CD4-positive, alpha-beta T cell treated with Interleukin-1 beta for 1 hour (primary cell): ENCODE data around the gene KMT2B.

Source experiments
- DNase-seq, 2 donors: peaks; one replicate each; pipeline ENCODE4 v3.0.0-alpha.2; 2020 to 2022

KMT2B gene

GRCh38 chr19:35742121-35742724 is 24.4 kb downstream of the KMT2B start, which contains the start of gene IGFLR1:
TSS of gene IGFLR1 (minus strand) at chr19:35742452. CDS start at chr19:35741180, 1,272 bp downstream.
- peak; percentile 78 to 79 for DNase-seq

GRCh38 chr19:35743640-35744429 is 26.0 kb downstream of the KMT2B start:
- DNase-seq = no peak

- peak; percentile 95 to 96 for DNase-seq
These were observed 26.9 kb downstream of the KMT2B start for GRCh38 chr19:35744430-35745327.

- peak; percentile 99 to 100 for DNase-seq
These were observed 27.7 kb downstream of the KMT2B start, which contains the start of the genes PSENEN and U2AF1L4 for GRCh38 chr19:35745328-35746086. TSS of gene PSENEN (plus strand) at chr19:35745651. CDS start at chr19:35745931, 280 bp downstream. TSS of gene U2AF1L4 (minus strand) at chr19:35745418. CDS start at chr19:35745391, 27 bp downstream.

GRCh38 chr19:35746087-35746462 is 28.3 kb downstream of the KMT2B start:
- DNase-seq = no peak

- DNase-seq = no peak
These were observed 28.7 kb downstream of the KMT2B start for GRCh38 chr19:35746531-35746930.

GRCh38 chr19:35748106-35749020 is 30.6 kb downstream of the KMT2B start, which contains the start of gene LIN37:
TSS of gene LIN37 (plus strand) at chr19:35748576. CDS start at chr19:35748725, 149 bp downstream.
- peak; percentile 99 for DNase-seq

- no peak for DNase-seq
These were observed 32.4 kb downstream of the KMT2B start for GRCh38 chr19:35750167-35750566.

GRCh38 chr19:35751839-35752745 is 34.3 kb downstream of the KMT2B start:
- DNase-seq = no peak

- DNase-seq = no peak
These were observed 35.0 kb downstream of the KMT2B start for GRCh38 chr19:35752746-35753350.

GRCh38 chr19:35753634-35754369 is 36.0 kb downstream of the KMT2B start:
- no peak for DNase-seq

GRCh38 chr19:35754370-35755130 is 36.7 kb downstream of the KMT2B start:
- DNase-seq = no peak

- DNase-seq = no peak
These were observed 37.3 kb downstream of the KMT2B start for GRCh38 chr19:35755131-35755549.

- DNase-seq = peak; percentile 65 to 71
These were observed 38.0 kb downstream of the KMT2B start for GRCh38 chr19:35755550-35756376.

GRCh38 chr19:35756377-35757230 is 38.8 kb downstream of the KMT2B start, which contains the start of gene HSPB6:
TSS of gene HSPB6 (minus strand) at chr19:35757029. CDS start at chr19:35757008, 21 bp downstream.
- DNase-seq = no peak

- DNase-seq = no peak
These were observed 39.5 kb downstream of the KMT2B start for GRCh38 chr19:35757231-35757748.
